NCI-H146 (cell line): Measurements from ENCODE around the gene LRRC75B.

Source experiments
- DNase-seq: peaks from one replicate; lab custom pipeline; 2025; lab: John Stamatoyannopoulos, UW

The LRRC75B gene

GRCh38 chr22:24553597-24554312 lies 39.1 kb downstream of the LRRC75B start:
- DNase-seq, result no peak

GRCh38 chr22:24552503-24553286 lies 40.2 kb downstream of the LRRC75B start:
- DNase-seq, result peak; percentile 3

- no peak for DNase-seq
Observed at GRCh38 chr22:24550902-24551435, 41.9 kb downstream of the LRRC75B start.

GRCh38 chr22:24550028-24550901 lies 42.6 kb downstream of the LRRC75B start:
- no peak for DNase-seq

- DNase-seq, result no peak
Observed at GRCh38 chr22:24548812-24549211, 44.1 kb downstream of the LRRC75B start.

- no peak for DNase-seq
Observed at GRCh38 chr22:24543679-24544243, 49.1 kb downstream of the LRRC75B start.

- DNase-seq, result no peak
Observed at GRCh38 chr22:24543185-24543601, 49.7 kb downstream of the LRRC75B start.

- DNase-seq, result no peak
Observed at GRCh38 chr22:24542641-24543040, 50.2 kb downstream of the LRRC75B start.

- DNase-seq, result no peak
Observed at GRCh38 chr22:24541681-24542515, 51.0 kb downstream of the LRRC75B start.

GRCh38 chr22:24540470-24540869 lies 52.4 kb downstream of the LRRC75B start:
- no peak for DNase-seq

- DNase-seq, result no peak
Observed at GRCh38 chr22:24536089-24536488, 56.8 kb downstream of the LRRC75B start.
